Nucleus accumbens (tissue), 56 donors: ENCODE results near the gene GRIK1.

Experiments used
- DNase-seq, 56 donors: peaks; one replicate each; lab custom pipeline; 2025; lab: John Stamatoyannopoulos, UW

The GRIK1 gene

GRCh38 chr21:29678626-29679025 is 261.2 kb downstream of the GRIK1 start:
- no peak for DNase-seq

- no peak for DNase-seq
Observed at GRCh38 chr21:29677326-29677725, 262.5 kb downstream of the GRIK1 start.

DNA sequence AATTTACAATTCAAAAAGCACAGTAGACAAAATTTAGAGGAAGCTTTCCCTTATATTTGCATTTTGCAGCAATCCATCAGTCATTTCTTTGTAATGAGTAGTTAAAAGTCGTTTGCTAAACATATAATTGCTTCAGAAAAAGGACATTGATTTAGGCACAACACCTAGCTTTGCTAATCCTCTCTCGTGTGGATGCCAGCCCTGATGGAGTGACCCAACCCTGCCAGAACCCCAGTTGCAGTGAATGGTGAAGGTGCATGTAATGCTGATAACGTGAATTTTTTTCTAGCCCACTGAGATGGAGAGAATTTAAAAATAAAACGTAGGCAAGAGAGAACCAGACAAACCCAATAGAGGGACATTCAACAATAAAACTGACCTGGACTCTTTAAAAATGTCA is 263.4 kb downstream of the GRIK1 start:
- DNase-seq: no peak

DNA sequence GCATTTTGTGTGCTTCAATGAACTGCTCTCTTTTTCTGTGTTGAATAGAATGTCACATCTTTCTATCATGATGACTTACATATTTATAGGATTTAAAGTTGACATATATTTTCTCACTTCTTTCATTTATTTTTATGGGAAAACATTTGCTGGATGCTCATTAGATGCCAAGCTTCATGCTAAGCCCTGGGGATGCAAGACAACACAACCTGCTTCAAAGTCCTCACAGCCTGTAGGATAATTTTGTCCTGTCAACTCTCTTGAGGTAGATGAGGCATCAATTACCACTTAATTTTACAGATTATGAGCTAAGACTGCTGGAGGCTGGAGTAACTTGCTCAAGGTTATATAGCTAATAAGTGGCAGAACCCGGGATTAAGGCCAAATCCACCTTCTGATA is 264.3 kb downstream of the GRIK1 start:
- no peak for DNase-seq

GRCh38 chr21:29674343-29674742 is 265.5 kb downstream of the GRIK1 start:
- DNase-seq: no peak

DNA sequence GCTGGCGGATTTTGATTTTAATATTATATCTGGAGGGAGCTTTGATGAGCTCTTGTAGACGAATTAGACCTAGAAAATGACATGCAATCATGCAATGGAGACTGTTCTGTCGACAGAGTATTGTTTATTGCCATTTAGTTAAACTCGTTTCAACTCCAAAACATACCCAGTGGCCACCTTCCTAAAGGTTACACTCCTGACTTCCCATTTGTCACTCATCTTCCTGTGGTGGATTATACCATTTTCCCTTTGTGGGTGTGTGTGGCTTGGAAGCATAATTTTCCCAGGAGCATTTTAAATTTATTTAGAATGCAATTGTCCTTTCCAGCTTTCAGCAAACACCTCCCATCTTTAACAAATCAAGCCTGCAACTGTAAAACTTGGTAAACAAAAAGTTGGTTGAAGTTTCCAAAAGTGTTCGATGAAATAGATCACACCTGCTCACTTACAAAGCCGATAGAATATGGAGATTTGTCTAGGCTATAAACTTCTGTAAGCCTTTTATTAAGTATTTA is 266.6 kb downstream of the GRIK1 start:
- no peak for DNase-seq

- no peak for DNase-seq
Observed at GRCh38 chr21:29671728-29672127, 268.1 kb downstream of the GRIK1 start.

DNA sequence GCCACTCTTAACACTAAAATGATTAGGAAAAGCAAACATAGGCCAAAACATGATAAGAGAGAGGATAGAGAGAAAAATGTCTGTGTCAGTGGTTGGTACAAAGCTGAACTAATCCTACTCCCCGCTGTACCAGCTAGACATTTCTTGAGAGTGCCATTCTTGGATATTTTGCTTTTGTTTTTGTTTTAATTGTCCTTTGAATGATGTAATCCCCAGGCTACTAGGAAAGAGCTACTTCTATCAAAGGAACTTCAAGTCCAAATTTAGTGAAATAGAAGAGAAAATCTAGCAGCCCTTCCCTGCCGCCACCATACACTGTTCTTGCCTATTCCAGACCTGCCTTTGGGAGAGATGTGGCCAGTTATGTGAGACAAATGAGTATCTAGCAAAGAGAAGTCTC is 269.6 kb downstream of the GRIK1 start:
- DNase-seq: no peak

DNA sequence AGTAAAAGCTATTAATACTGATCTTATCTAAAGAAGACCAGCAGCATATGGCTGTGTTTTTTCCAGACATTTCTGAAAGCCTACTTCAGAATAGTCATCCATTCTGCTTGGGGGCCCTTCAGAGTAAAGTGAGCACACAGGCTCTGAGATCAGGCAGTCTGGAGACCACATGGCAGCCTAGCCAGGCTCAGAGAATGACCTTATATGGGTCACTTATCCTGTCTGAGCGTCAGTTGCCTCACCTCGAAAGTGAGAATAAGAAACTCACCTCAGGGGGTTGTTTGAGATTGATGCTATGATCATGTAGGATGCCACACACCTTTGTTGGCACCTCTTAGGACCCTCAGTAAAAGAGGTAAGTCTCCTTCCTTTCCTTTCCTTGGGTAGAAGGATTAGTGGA is 270.4 kb downstream of the GRIK1 start:
- no peak for DNase-seq

DNA sequence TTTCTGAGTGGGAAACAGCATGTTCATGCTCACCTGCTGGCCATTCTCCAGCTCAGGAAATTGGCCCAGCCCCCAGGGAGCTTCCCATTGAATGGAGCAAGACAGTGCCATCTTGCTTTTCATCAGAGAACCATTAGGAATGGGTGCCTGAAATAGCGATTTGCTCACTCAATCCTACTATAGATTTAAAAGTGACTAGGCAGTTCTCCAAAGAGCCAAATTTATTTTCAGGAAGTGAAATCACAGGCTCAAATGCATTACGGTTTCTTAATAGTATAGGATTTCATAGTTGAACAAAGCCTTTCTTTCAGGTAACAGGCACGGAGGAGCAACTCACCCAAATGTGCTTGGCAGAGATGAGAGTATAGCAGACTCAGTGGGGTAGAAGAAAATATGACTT is 272.1 kb downstream of the GRIK1 start:
- DNase-seq: no peak

DNA sequence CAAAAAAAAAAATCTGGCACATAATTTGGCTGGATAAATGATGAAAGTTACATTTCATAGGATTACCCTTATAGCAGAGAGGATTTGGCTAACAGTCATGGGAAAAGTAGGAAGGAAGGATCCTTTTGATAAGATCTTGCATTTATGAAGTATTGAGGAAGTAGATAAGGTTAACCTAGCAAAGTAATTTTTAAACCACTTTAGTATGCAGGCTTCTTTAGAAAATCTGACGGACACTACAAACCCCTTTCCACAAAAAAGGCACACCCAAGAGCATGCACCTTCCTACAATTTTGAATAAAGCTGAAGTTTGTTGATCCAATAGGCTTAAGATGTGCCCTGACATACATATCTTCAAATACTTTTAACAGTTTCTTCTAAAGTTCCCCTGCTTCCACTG is 275.2 kb downstream of the GRIK1 start:
- no peak for DNase-seq

- no peak for DNase-seq
Observed at GRCh38 chr21:29661672-29662442, 277.9 kb downstream of the GRIK1 start.

DNA sequence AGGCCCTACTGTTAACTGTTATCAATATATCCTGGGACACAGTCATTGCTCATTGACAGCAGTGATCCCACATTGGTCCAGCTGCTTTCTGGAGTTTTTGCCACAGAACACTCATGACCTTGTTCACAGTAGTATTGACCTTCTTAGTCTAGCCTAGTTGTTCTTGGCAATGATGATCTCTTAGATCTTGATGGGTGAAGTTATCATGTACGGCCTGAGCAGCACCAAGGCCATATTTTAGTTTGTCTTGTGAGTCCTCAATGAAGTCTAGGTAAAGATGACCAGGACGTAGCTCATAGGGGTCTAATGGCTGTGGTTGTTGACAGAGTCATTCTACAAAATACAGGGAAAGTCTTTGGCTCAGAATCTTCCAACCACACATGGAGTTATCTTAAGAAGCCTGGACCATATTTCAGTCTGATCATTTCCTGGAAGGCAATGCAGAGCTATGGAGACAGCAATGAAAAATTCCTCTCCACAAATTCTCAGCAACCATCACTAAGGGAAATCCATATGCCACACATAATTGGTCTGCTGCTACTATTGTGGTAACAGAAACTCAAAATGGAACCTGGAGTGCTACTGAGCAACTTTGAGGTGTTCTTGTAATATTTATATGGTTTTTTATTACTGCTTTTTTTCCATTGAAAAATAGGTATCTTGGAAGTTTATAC is 279.6 kb downstream of the GRIK1 start:
- no peak for DNase-seq

DNA sequence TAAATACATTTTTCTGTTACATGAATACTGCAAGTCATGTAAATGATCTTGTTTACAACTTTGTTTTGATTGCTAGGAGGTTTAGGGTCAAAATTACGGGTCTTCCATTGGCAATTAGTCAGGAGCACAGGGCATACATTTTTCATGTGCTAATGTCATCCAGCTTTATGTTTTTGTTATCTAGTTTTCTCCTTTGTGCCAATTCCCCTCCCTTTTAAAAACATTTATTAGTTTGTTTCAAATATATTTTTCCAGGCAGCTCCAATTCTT is 280.9 kb downstream of the GRIK1 start:
- DNase-seq: no peak

DNA sequence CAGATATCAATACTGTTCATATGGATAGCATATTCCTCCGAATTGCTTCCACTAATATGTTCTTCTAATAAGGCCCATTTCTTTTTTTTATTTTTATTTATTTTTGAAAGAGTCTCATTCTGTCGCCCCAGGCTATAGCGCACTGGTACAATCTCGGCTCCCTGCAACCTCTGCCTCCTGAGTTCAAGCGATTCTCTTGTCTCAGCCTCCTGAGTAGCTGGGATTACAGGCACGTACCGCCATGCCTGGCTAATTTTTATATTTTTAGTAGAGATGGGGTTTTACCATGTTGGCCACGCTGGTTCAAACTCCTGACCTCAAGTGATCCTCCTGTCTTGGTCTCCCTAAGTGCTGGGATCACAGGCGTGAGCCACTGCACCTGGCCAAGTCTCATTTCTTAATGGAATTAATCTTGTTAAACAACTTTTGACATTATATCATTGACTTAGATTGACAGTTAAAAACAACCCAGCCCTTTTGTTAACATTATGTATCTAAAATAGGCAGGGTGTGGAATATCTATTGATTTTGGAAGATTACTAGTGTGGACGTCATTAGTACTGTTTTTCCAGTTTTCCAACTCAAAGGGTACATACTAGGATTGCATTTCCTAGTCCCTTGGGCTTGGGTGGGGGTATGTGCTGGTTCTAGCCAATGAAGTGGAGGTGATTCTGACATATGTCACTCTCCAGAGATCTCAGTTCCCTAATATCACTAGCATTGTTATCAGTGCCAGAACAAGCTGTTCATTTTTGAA is 281.4 kb downstream of the GRIK1 start:
- DNase-seq: no peak

DNA sequence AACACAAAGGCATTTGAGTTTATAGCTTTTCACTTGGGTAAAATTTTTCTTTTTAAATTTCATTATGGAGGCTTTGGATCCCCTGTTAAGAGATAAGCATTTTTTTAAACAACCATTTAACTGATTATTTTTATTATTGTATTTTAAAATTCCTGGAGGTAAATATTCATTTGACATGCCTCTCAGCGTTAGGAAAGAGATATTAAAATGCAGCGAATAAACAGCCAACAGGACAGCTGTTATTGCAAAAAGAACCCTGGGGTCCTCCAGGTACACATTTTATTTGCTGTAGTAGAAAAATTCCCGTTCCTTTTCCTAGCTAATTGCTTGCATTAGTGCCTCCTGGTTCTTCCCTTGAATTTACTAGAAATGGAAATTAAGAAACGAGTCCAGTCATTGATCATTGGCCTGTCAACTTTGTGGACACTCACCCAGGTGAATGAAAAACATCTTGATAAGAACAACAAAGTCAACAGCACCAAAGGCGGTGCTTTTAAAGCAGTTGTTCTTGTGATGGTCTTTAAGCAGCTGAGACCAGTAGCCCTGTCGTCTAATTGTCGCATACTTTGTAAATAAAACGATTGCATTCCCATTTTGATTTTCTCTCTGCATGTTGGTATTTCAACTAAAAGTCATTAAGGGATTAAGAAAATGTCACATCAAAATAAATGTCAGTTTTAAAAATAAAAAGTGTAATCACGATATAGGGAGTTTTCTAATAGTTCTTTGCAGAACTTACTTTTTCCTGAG is 282.4 kb downstream of the GRIK1 start:
- no peak for DNase-seq

GRCh38 chr21:29656504-29657239 is 283.1 kb downstream of the GRIK1 start:
- no peak for DNase-seq

GRCh38 chr21:29655577-29655976 is 284.2 kb downstream of the GRIK1 start:
- DNase-seq: no peak

DNA sequence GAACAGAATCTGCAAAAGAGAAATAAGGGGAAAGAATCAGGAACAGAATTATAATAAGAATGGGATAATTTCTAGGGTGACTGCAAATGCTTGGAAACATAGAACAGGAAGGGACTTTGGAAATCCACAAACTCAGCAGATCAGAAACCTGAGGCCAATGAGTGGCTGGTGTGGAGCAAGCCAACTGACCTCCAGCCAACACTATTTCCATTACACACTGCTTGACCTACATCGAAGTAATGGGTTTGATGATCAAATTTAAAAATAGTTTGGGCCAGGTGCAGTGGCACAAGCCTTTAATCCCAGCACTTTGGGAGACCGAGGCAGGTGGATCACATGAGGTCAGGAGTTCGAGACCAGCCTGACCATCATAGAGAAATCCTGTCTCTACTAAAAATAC is 284.9 kb downstream of the GRIK1 start:
- DNase-seq: no peak

DNA sequence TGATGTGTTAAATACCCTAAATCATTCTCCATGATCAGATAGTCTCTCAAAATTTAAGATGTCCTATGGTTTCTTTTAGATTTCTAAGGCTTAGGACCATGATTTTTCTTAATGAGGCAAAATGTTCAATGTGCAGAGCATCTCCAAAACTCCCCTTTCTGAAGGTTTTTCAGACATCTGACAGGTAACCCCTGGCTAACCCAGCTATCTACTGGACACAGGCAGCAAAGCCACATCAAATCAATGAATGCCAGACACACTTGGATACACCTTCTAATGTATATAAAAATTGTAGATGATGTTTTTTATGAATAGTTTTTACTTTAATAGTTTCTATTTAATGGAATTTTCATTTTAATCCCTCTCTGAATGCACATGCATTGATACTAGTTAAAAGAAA is 285.6 kb downstream of the GRIK1 start:
- DNase-seq: no peak
